HepG2 (cell line): Measurements from ENCODE around the gene VAV2. TPM values are rescaled to one million over a fixed set of nuclear protein-coding genes. Genes with fewer than 3 reads are reported as not detected.
A peak's percentile ranks its signal among the peaks of the same experiment; 100 is the strongest.

Experiments used
- ARID4A ChIP-seq: sonication (generic); formaldehyde crosslinking; IDR thresholded peaks from 2 replicates; pipeline ENCODE4 v1.5.0; 2020; ENCODE audit warnings: mild to moderate bottlenecking, missing genetic modification reagents, borderline replicate concordance
- ARID5B ChIP-seq: IDR thresholded peaks from 2 replicates; pipeline ENCODE4 v1.4.0; 2020; ENCODE audit warnings: mild to moderate bottlenecking, missing genetic modification reagents
- FOXK1 ChIP-seq: sonication (generic); formaldehyde crosslinking; IDR thresholded peaks from 2 replicates; pipeline ENCODE4 v1.4.0; 2020; ENCODE audit warnings: low read depth, missing genetic modification reagents, borderline replicate concordance
- FOXM1 ChIP-seq: sonication (generic); formaldehyde crosslinking; IDR thresholded peaks from 2 replicates; pipeline ENCODE4 v1.5.0; 2020; ENCODE audit warnings: missing genetic modification reagents
- HOXA5 ChIP-seq: sonication (generic); formaldehyde crosslinking; IDR thresholded peaks from 2 replicates; pipeline ENCODE4 v1.4.0; 2020; ENCODE audit warnings: missing genetic modification reagents
- MYC ChIP-seq: sonication (generic); formaldehyde crosslinking; IDR thresholded peaks from 2 replicates; pipeline ENCODE4 v1.9.0; 2021; ENCODE audit warnings: missing genetic modification reagents, borderline replicate concordance
- MYNN ChIP-seq: sonication (generic); formaldehyde crosslinking; IDR thresholded peaks from 2 replicates; pipeline ENCODE4 v1.4.0; 2020; ENCODE audit warnings: mild to moderate bottlenecking, low read depth, missing genetic modification reagents
- NCOA5 ChIP-seq: sonication (generic); formaldehyde crosslinking; IDR thresholded peaks from 2 replicates; pipeline ENCODE4 v1.4.0; 2020; ENCODE audit warnings: missing genetic modification reagents
- NR2F6 ChIP-seq, 2 experiments: IDR thresholded peaks; 2 replicates each; pipeline ENCODE4 v1.6.1; 2016; ENCODE audit warnings: antibody characterized with exemption in 1 of 2, mild to moderate bottlenecking in 1 of 2
- PHF21A ChIP-seq: sonication (generic); formaldehyde crosslinking; IDR thresholded peaks from 2 replicates; pipeline ENCODE4 v1.5.0; 2020; ENCODE audit warnings: mild to moderate bottlenecking, missing genetic modification reagents
- RXRA ChIP-seq: sonication (generic); formaldehyde crosslinking; IDR thresholded peaks from 2 replicates; pipeline ENCODE4 v1.5.1; 2020; ENCODE audit warnings: missing genetic modification reagents
- TEAD2 ChIP-seq: sonication (generic); formaldehyde crosslinking; IDR thresholded peaks from 2 replicates; pipeline ENCODE4 v1.9.0; 2021; ENCODE audit warnings: missing genetic modification reagents
- TFE3 ChIP-seq: IDR thresholded peaks from 2 replicates; pipeline ENCODE4 v1.6.1; 2016
- TGIF2 ChIP-seq: IDR thresholded peaks from 2 replicates; pipeline ENCODE4 v1.6.1; 2016; ENCODE audit warnings: control low read depth, missing compliant biosample characterization
- TOPORS ChIP-seq: sonication (generic); formaldehyde crosslinking; IDR thresholded peaks from 2 replicates; pipeline ENCODE4 v1.8.0; 2023; ENCODE audit warnings: mild to moderate bottlenecking, missing genetic modification reagents
- TRIM24 ChIP-seq: sonication (generic); formaldehyde crosslinking; IDR thresholded peaks from 2 replicates; pipeline ENCODE4 v1.8.0; 2022; ENCODE audit warnings: mild to moderate bottlenecking, missing genetic modification reagents
- ZC3H13 ChIP-seq: sonication (generic); formaldehyde crosslinking; IDR thresholded peaks from 2 replicates; pipeline ENCODE4 v1.8.1; 2023; ENCODE audit warnings: mild to moderate bottlenecking, missing genetic modification reagents, moderate library complexity
- ZMYM2 ChIP-seq: sonication (generic); formaldehyde crosslinking; IDR thresholded peaks from 2 replicates; pipeline ENCODE4 v1.8.0; 2022; ENCODE audit warnings: mild to moderate bottlenecking, missing genetic modification reagents
- ZNF256 ChIP-seq: sonication (generic); formaldehyde crosslinking; conservative IDR thresholded peaks from 2 replicates; pipeline ENCODE4 v1.4.0; 2020; ENCODE audit warnings: missing genetic modification reagents
- ZNF724P ChIP-seq: sonication (generic); formaldehyde crosslinking; IDR thresholded peaks from 2 replicates; pipeline ENCODE4 v1.8.0; 2022; ENCODE audit warnings: missing genetic modification reagents, borderline replicate concordance
- ZNF777 ChIP-seq: sonication (generic); formaldehyde crosslinking; IDR thresholded peaks from 2 replicates; pipeline ENCODE4 v1.4.0; 2020; ENCODE audit warnings: missing genetic modification reagents
- ZNF883 ChIP-seq: sonication (generic); formaldehyde crosslinking; IDR thresholded peaks from 2 replicates; pipeline ENCODE4 v1.5.1; 2020; ENCODE audit warnings: mild to moderate bottlenecking, missing genetic modification reagents; ENCODE audit errors: not compliant biosample characterization
- polyA plus RNA-seq, 8 experiments: library from polyadenylated mRNA; depleted of rRNA in 3 of 8; stranded (reverse) in 7 of 8; unstranded in 1 of 8; fragments of >200 nt; fragmentation: Illumina TruSeq in 4 of 8; extraction: Trizol in 4 of 8; gene quantifications; 2 replicates each; pipeline versions ENCODE4 v1.2.1 to v1.2.3, GENCODE V29; 2011 to 2016; ENCODE audit warnings: low read depth in 4 of 8, missing spikeins in 1 of 8, mixed read lengths in 1 of 8; ENCODE audit not compliant: insufficient read depth in 1 of 8
- total RNA-seq, 5 experiments: library from RNA; depleted of rRNA; stranded (reverse); fragments of >200 nt; fragmentation: Illumina TruSeq; extraction: Trizol; gene quantifications; 2 replicates each; pipeline ENCODE4 v1.2.3, GENCODE V29; 2016; ENCODE audit warnings: low read depth in 1 of 5

VAV2 gene
- total and polyA plus RNA-seq, 2 of the 13 experiments (the other 11 are each of a cell fraction or from before 2014, with no cell fraction given), result 22.5 to 22.9 TPM

- TF ChIP-seq TEAD2 (CRISPR knock-in tag) (no peak), FOXK1 (CRISPR knock-in tag) (peak; percentile 76; the same call in 1 of the 2 replicates), ZNF883 (CRISPR knock-in tag) (no peak), ZNF777 (no peak; the same call in 1 of the 2 replicates), TRIM24 (CRISPR knock-in tag) (no peak), FOXM1 (CRISPR knock-in tag) (no peak), MYC (peak; percentile 71; the same call in 1 of the 2 replicates), ZC3H13 (CRISPR knock-in tag) (0 out of 2 replicates have a peak, but pooled peaks have one; percentile 15), TOPORS (CRISPR knock-in tag) (no peak), NCOA5 (no peak), ARID5B (CRISPR knock-in tag) (peak; percentile 50; the same call in 1 of the 2 replicates), ZNF256 (CRISPR knock-in tag) (no peak), TGIF2 (CRISPR knock-in tag) (peak; percentile 11; the same call in 1 of the 2 replicates), NR2F6 (IDR thresholded peaks at IDR 0.05) (peak; percentile 80), NR2F6 (CRISPR knock-in tag; IDR thresholded peaks at IDR 0.05) (peak; percentile 93), PHF21A (CRISPR knock-in tag) (peak; percentile 95), ZNF724P (CRISPR knock-in tag) (no peak), MYNN (CRISPR knock-in tag) (no peak), TFE3 (peak; percentile 68), ZMYM2 (no peak), HOXA5 (peak; percentile 72; the same call in 1 of the 2 replicates), RXRA (CRISPR knock-in tag) (peak; percentile 83), ARID4A (peak; percentile 90)
Measured at GRCh38 chr9:133979273-133979920, 12.7 kb downstream of the VAV2 start (continued).
